Skeletal muscle satellite cell (primary cell): ENCODE data around the gene SESN2. TPM values are rescaled to one million over a fixed set of nuclear protein-coding genes. Genes with fewer than 3 reads are reported as not detected.
A peak's percentile ranks its signal among the peaks of the same experiment; 100 is the strongest.

Source experiments
- H3K27me3 ChIP-seq: 2 replicates; pipeline ENCODE4 v1.7.0; 2013; ENCODE audit warnings: low read length; ENCODE audit not compliant: control insufficient read depth, insufficient read depth
- H3K36me3 ChIP-seq: 2 replicates; pipeline ENCODE4 v1.7.0; 2013; ENCODE audit warnings: mild to moderate bottlenecking, control low read depth, low read length; ENCODE audit not compliant: insufficient read depth
- H3K4me1 ChIP-seq: 2 replicates; pipeline ENCODE4 v1.7.0; 2013; ENCODE audit warnings: low read length; ENCODE audit not compliant: control insufficient read depth, insufficient read depth
- H3K4me2 ChIP-seq: 2 replicates; pipeline ENCODE4 v1.7.0; 2013; ENCODE audit warnings: mild to moderate bottlenecking, low read length
- H3K4me3 ChIP-seq: 2 replicates; pipeline ENCODE4 v1.7.0; 2013; ENCODE audit warnings: low read length
- H3K9ac ChIP-seq: 2 replicates; pipeline ENCODE4 v1.7.0; 2013; ENCODE audit warnings: mild to moderate bottlenecking, low read depth, low read length, moderate library complexity
- H3K9me3 ChIP-seq: replicated peaks from 2 replicates; pipeline ENCODE4 v1.7.0; 2013; ENCODE audit warnings: mild to moderate bottlenecking, control low read depth, low read length
- total RNA-seq: library from RNA; depleted of rRNA; stranded (reverse); fragments of >200 nt; gene quantifications from 2 replicates; pipeline ENCODE4 v1.2.3, GENCODE V29; 2012; rRNA removed

The SESN2 gene
- total RNA-seq: 26.0 and 33.7 TPM in 2 replicates

GRCh38 chr1:28259252-28259933 is at the start of gene SESN2:
Gene SESN2 (plus strand): TSS chr1:28259518. CDS start chr1:28259848, 330 bp downstream.
- H3K4me3 ChIP-seq: peak within 1 kb of the TSS; percentile 98
- peak within 1 kb of the TSS; percentile 95 for H3K9ac ChIP-seq
- H3K27me3 ChIP-seq: no peaks in the 10 kb centered on the region
- no peaks in the 10 kb centered on the region for H3K9me3 ChIP-seq
- peaks cover 17% of the 10 kb centered on the region for H3K4me1 ChIP-seq
- peak within 1 kb of the TSS; percentile 74 for H3K4me2 ChIP-seq
- H3K36me3 ChIP-seq: no peaks in the 10 kb centered on the region

GRCh38 chr1:28209700-28210099 is 49.6 kb upstream of the SESN2 start:
- H3K36me3 ChIP-seq: peaks cover 44% of the 10 kb centered on the region
- H3K27me3 ChIP-seq: no peaks in the 10 kb centered on the region
- no peak overlapping the region for H3K4me3 ChIP-seq
- no peak overlapping the region for H3K9ac ChIP-seq
- no peaks in the 10 kb centered on the region for H3K4me1 ChIP-seq
- H3K4me2 ChIP-seq: no peak overlapping the region
- H3K9me3 ChIP-seq: no peaks in the 10 kb centered on the region

- no peak overlapping the region for H3K9ac ChIP-seq
- H3K36me3 ChIP-seq: peaks cover 28% of the 10 kb centered on the region
- no peaks in the 10 kb centered on the region for H3K9me3 ChIP-seq
- H3K4me2 ChIP-seq: no peak overlapping the region
- H3K4me1 ChIP-seq: no peaks in the 10 kb centered on the region
- no peaks in the 10 kb centered on the region for H3K27me3 ChIP-seq
- H3K4me3 ChIP-seq: no peak overlapping the region
Measured at GRCh38 chr1:28213315-28213714, 46.0 kb upstream of the SESN2 start.

GRCh38 chr1:28229089-28229488 is 30.2 kb upstream of the SESN2 start:
- no peak overlapping the region for H3K4me3 ChIP-seq
- H3K4me2 ChIP-seq: no peak overlapping the region
- H3K4me1 ChIP-seq: peaks cover 3% of the 10 kb centered on the region
- H3K36me3 ChIP-seq: peaks cover 35% of the 10 kb centered on the region
- no peaks in the 10 kb centered on the region for H3K27me3 ChIP-seq
- no peak overlapping the region for H3K9ac ChIP-seq
- H3K9me3 ChIP-seq: no peaks in the 10 kb centered on the region

GRCh38 chr1:28229996-28230395 is 29.3 kb upstream of the SESN2 start:
- H3K4me2 ChIP-seq: no peak overlapping the region
- H3K27me3 ChIP-seq: no peaks in the 10 kb centered on the region
- no peak overlapping the region for H3K4me3 ChIP-seq
- peaks cover 4% of the 10 kb centered on the region for H3K4me1 ChIP-seq
- H3K9ac ChIP-seq: no peak overlapping the region
- H3K9me3 ChIP-seq: no peaks in the 10 kb centered on the region
- H3K36me3 ChIP-seq: peaks cover 31% of the 10 kb centered on the region

GRCh38 chr1:28232558-28233263 is 26.6 kb upstream of the SESN2 start, which contains the start of gene DNAJC8:
Gene DNAJC8 (minus strand): TSS chr1:28233029. CDS start chr1:28232998, 31 bp downstream.
- H3K9me3 ChIP-seq: no peaks in the 10 kb centered on the region
- peak within 1 kb of the TSS; percentile 83 for H3K4me2 ChIP-seq
- H3K4me1 ChIP-seq: peaks cover 16% of the 10 kb centered on the region
- H3K4me3 ChIP-seq: peak within 1 kb of the TSS; percentile 95
- H3K36me3 ChIP-seq: peaks cover 13% of the 10 kb centered on the region
- H3K27me3 ChIP-seq: no peaks in the 10 kb centered on the region
- H3K9ac ChIP-seq: peak within 1 kb of the TSS; percentile 95

- Histone ChIP-seq H3K4me2 (peak overlapping the region; percentile 83), H3K27me3 (no peaks in the 10 kb centered on the region), H3K4me1 (peaks cover 16% of the 10 kb centered on the region), H3K36me3 (peaks cover 10% of the 10 kb centered on the region), H3K4me3 (peak overlapping the region; percentile 95), H3K9ac (peak overlapping the region; percentile 95), H3K9me3 (no peaks in the 10 kb centered on the region)
Measured at GRCh38 chr1:28233264-28233606, 26.1 kb upstream of the SESN2 start.

- peaks cover 16% of the 10 kb centered on the region for H3K4me1 ChIP-seq
- no peaks in the 10 kb centered on the region for H3K27me3 ChIP-seq
Measured at GRCh38 chr1:28235755-28236655, 23.3 kb upstream of the SESN2 start, which contains the start of gene ATP5IF1. Gene ATP5IF1 (plus strand): TSS chr1:28236124. CDS start chr1:28236184, 60 bp downstream.

GRCh38 chr1:28236656-28237322 is 22.5 kb upstream of the SESN2 start:
- Histone ChIP-seq H3K9ac (peak overlapping the region; percentile 93), H3K9me3 (no peaks in the 10 kb centered on the region), H3K4me3 (peak overlapping the region; percentile 100), H3K4me1 (peaks cover 16% of the 10 kb centered on the region), H3K4me2 (peak overlapping the region; percentile 99), H3K27me3 (no peaks in the 10 kb centered on the region), H3K36me3 (no peaks in the 10 kb centered on the region)

More at GRCh38 chr1:28235755-28236655, 23.3 kb upstream of the SESN2 start, which contains the start of gene ATP5IF1:
- Histone ChIP-seq H3K4me2 (peak within 1 kb of the TSS; percentile 99), H3K9ac (peak within 1 kb of the TSS; percentile 93), H3K9me3 (no peaks in the 10 kb centered on the region), H3K4me3 (peak within 1 kb of the TSS; percentile 100), H3K36me3 (no peaks in the 10 kb centered on the region)

- Histone ChIP-seq H3K4me3 (no peak overlapping the region), H3K27me3 (no peaks in the 10 kb centered on the region), H3K9me3 (no peaks in the 10 kb centered on the region), H3K36me3 (no peaks in the 10 kb centered on the region), H3K9ac (no peak overlapping the region), H3K4me1 (peaks cover 13% of the 10 kb centered on the region), H3K4me2 (no peak overlapping the region)
Measured at GRCh38 chr1:28239004-28239403, 20.3 kb upstream of the SESN2 start.
